CD14-positive monocyte (primary cell): Measurements from ENCODE around the gene TMEM235. TPM values are rescaled to one million over a fixed set of nuclear protein-coding genes. Genes with fewer than 3 reads are reported as not detected.

Source experiments
- DNase-seq, 3 donors: peaks; one replicate each; pipeline ENCODE4 v3.0.0-alpha.2; 2011 to 2022
- H2AFZ ChIP-seq: 2 replicates; pipeline ENCODE4 v1.6.0; 2012; ENCODE audit warnings: mild to moderate bottlenecking, low read depth, low read length, inconsistent platforms; ENCODE audit not compliant: insufficient read depth, poor library complexity, severe bottlenecking
- H3K27ac ChIP-seq, 2 donors: 1 replicate in 1 of 2; 2 replicates in 1 of 2; pipeline ENCODE4 v1.5.1; 2012 to 2013; ENCODE audit warnings: low read length in 2 of 2, control low read depth in 1 of 2, inconsistent platforms in 1 of 2, low read depth in 1 of 2, mild to moderate bottlenecking in 1 of 2
- H3K27me3 ChIP-seq, 2 donors: one replicate each; pipeline versions ENCODE4 v1.6.0 to v1.6.1; 2011 to 2013; ENCODE audit warnings: low read length in 2 of 2; ENCODE audit not compliant: control insufficient read depth in 2 of 2, insufficient read depth in 2 of 2
- H3K36me3 ChIP-seq, 2 donors: replicated peaks in 1 of 2; 1 replicate in 1 of 2; 2 replicates in 1 of 2; pipeline versions ENCODE4 v1.5.1 to v1.6.1; 2012 to 2013; ENCODE audit warnings: low read length in 2 of 2, control low read depth in 1 of 2, inconsistent platforms in 1 of 2, mild to moderate bottlenecking in 1 of 2; ENCODE audit not compliant: insufficient read depth in 2 of 2, control insufficient read depth in 1 of 2
- H3K4me1 ChIP-seq, 2 donors: 1 replicate in 1 of 2; 2 replicates in 1 of 2; pipeline versions ENCODE4 v1.5.1 to v1.6.1; 2012 to 2013; ENCODE audit warnings: low read length in 2 of 2, control low read depth in 1 of 2, inconsistent platforms in 1 of 2, mild to moderate bottlenecking in 1 of 2, moderate library complexity in 1 of 2; ENCODE audit not compliant: insufficient read depth in 2 of 2, control insufficient read depth in 1 of 2
- H3K4me2 ChIP-seq: replicated peaks from 2 replicates; pipeline ENCODE3; 2012; ENCODE audit warnings: low read length, moderate library complexity, mild to moderate bottlenecking; ENCODE audit not compliant: poor library complexity, severe bottlenecking; ENCODE audit errors: extremely low read depth
- H3K4me3 ChIP-seq, 3 experiments: fragments of 200-600 bp in 1 of 3; sonication (generic) in 1 of 3; replicated peaks in 1 of 3; 1 replicate in 2 of 3; 2 replicates in 1 of 3; pipeline ENCODE4 v1.5.1; 2011 to 2013; ENCODE audit warnings: low read length in 3 of 3, mild to moderate bottlenecking in 3 of 3, control low read depth in 2 of 3, low read depth in 2 of 3, inconsistent platforms in 1 of 3, moderate library complexity in 1 of 3
- H3K79me2 ChIP-seq: 2 replicates; pipeline ENCODE4 v1.6.0; 2012; ENCODE audit warnings: mild to moderate bottlenecking, control low read depth, inconsistent platforms, low read length, moderate library complexity; ENCODE audit not compliant: insufficient read depth
- H3K9ac ChIP-seq: 2 replicates; pipeline ENCODE4 v1.6.0; 2017; ENCODE audit warnings: low read length, mild to moderate bottlenecking; ENCODE audit not compliant: insufficient read depth, poor library complexity, severe bottlenecking
- H3K9me3 ChIP-seq, 2 donors: replicated peaks in 1 of 2; 1 replicate in 1 of 2; 2 replicates in 1 of 2; pipeline versions ENCODE4 v1.5.1 to v1.6.1; 2012 to 2013; ENCODE audit warnings: low read length in 2 of 2, control low read depth in 1 of 2; ENCODE audit not compliant: control insufficient read depth in 1 of 2, insufficient read depth in 1 of 2
- H4K20me1 ChIP-seq: 2 replicates; pipeline ENCODE4 v1.6.0; 2012; ENCODE audit warnings: mild to moderate bottlenecking, low read length, control low read depth, moderate library complexity; ENCODE audit not compliant: insufficient read depth
- H3K27ac Mint-ChIP-seq, 7 donors: one replicate each; pipeline ENCODE4 v1.8.0; 2020; ENCODE audit warnings: mild to moderate bottlenecking in 7 of 7, mixed read lengths in 7 of 7, moderate library complexity in 6 of 7, inconsistent platforms in 2 of 7
- H3K27me3 Mint-ChIP-seq, 3 donors: one replicate each; pipeline ENCODE4 v1.8.0; 2021 to 2022; ENCODE audit warnings: low read depth in 3 of 3, mild to moderate bottlenecking in 3 of 3, mixed read lengths in 3 of 3, moderate library complexity in 3 of 3, inconsistent platforms in 1 of 3
- H3K36me3 Mint-ChIP-seq, 2 donors: one replicate each; pipeline ENCODE4 v1.8.0; 2020; ENCODE audit warnings: mixed read lengths in 2 of 2, inconsistent platforms in 1 of 2, mild to moderate bottlenecking in 1 of 2
- H3K4me1 Mint-ChIP-seq: one replicate; pipeline ENCODE4 v1.8.0; 2020; ENCODE audit warnings: mild to moderate bottlenecking, mixed read lengths
- H3K4me3 Mint-ChIP-seq, 2 donors: one replicate each; pipeline ENCODE4 v1.8.0; 2020; ENCODE audit warnings: mild to moderate bottlenecking in 2 of 2, mixed read lengths in 2 of 2, moderate library complexity in 1 of 2
- H3K9me3 Mint-ChIP-seq, 7 donors: one replicate each; pipeline ENCODE4 v1.8.0; 2020 to 2022; ENCODE audit warnings: mixed read lengths in 7 of 7, mild to moderate bottlenecking in 6 of 7, moderate library complexity in 6 of 7, inconsistent platforms in 2 of 7
- WGBS: methylation state at CpG from one replicate; pipeline ENCODE4 v1.1.5; 2013; ENCODE audit warnings: missing lambda C conversion rate; ENCODE audit not compliant: insufficient coverage; 5-methylcytosine and 5-hydroxymethylcytosine counted together
- intact Hi-C, 2 donors: fragments of 100-400 bp; cut with micrococcal nuclease; formaldehyde crosslinking; loops; one replicate each; pipeline versions ENCODE4 v1.15.0 to v1.15.1; 2023
- polyA plus RNA-seq, 3 donors: library from polyadenylated mRNA; depleted of rRNA in 1 of 3; unstranded in 2 of 3; stranded (reverse) in 1 of 3; fragments of 300-500 nt in 2 of 3; fragments of >200 nt in 1 of 3; fragmentation: Illumina TruSeq in 2 of 3; gene quantifications; 1 replicate in 2 of 3; 2 replicates in 1 of 3; pipeline ENCODE4 v1.2.3, GENCODE V29; 2012 to 2021
- TF ChIP-seq, protein P1 (sequence below): fragments of 200-600 bp; IDR thresholded peaks from one replicate; pipeline ENCODE4 v1.8.0; 2022; ENCODE audit warnings: antibody characterized with exemption, mild to moderate bottlenecking

Gene TMEM235
- polyA plus RNA-seq, 3 donors, result not detected

DNA sequence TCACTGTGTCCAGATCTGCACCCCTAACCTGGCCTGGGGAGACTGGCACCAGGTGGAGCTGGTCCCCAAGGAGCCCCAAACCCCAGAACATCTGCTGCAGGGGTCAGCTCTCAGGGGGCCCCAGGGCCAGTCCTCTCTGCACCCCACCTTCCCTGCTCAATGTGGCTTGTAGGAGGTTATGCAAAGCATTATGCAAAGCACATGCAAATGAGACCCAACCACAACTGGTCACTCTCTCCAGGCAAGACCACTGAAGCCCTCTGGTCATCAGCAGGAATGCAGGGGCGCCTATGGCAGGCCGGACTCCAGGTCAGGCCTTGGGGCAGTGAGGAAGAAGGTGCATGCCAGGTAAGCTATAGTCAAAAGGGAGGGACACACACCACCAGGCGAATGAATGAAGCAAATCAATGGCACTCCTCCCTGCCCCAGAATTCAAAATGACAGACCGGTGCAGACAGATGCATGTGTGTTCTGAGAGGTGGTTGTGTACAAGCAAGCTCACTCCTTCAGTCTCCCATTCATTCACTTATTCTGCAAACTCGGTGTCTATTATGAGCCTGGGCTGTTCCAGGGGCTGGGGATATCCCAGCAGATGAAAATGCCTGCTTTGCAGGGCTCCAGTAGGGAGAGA lies 48.0 kb downstream of the TMEM235 start:
- DNase-seq, result no peak
- Histone ChIP-seq H2AFZ (no peak overlapping the region), H3K27me3 (no peaks in the 10 kb centered on the region), H3K9me3 (no peaks in the 10 kb centered on the region), H4K20me1 (no peaks in the 10 kb centered on the region), H3K4me2 (no peak overlapping the region), H3K36me3 (no peaks in the 10 kb centered on the region), H3K9ac (no peak overlapping the region), H3K27ac (no peak overlapping the region), H3K4me1 (peaks cover 19 to 27% of the 10 kb centered on the region in 2 donors), H3K79me2 (no peaks in the 10 kb centered on the region), H3K4me3 (no peak overlapping the region)
- Mint-ChIP-seq H3K27ac (peak overlapping the region in 1 of 7 donors; percentile 74), H3K4me3 (no peak overlapping the region), H3K4me1 (peaks cover 20% of the 10 kb centered on the region), H3K9me3 (peaks cover 0 to 2% (median 0%) of the 10 kb centered on the region in 7 donors), H3K27me3 (peaks cover 3 to 4% (median 4%) of the 10 kb centered on the region in 3 donors), H3K36me3 (no peaks in the 10 kb centered on the region)
- intact Hi-C loops, result no loop called here
- TF ChIP-seq, protein P1, sequence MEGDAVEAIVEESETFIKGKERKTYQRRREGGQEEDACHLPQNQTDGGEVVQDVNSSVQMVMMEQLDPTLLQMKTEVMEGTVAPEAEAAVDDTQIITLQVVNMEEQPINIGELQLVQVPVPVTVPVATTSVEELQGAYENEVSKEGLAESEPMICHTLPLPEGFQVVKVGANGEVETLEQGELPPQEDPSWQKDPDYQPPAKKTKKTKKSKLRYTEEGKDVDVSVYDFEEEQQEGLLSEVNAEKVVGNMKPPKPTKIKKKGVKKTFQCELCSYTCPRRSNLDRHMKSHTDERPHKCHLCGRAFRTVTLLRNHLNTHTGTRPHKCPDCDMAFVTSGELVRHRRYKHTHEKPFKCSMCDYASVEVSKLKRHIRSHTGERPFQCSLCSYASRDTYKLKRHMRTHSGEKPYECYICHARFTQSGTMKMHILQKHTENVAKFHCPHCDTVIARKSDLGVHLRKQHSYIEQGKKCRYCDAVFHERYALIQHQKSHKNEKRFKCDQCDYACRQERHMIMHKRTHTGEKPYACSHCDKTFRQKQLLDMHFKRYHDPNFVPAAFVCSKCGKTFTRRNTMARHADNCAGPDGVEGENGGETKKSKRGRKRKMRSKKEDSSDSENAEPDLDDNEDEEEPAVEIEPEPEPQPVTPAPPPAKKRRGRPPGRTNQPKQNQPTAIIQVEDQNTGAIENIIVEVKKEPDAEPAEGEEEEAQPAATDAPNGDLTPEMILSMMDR, result no peak
- WGBS, result 100% methylated on average over 2 of the region's 5 CpGs

- no peaks in the 10 kb centered on the region for H3K36me3 ChIP-seq
- no peaks in the 10 kb centered on the region for H3K27me3 ChIP-seq
- no peak overlapping the region for H3K9ac ChIP-seq
- WGBS, result 93% methylated on average over 16 of the region's 17 CpGs
- Mint-ChIP-seq H3K4me1 (peaks cover 29% of the 10 kb centered on the region), H3K4me3 (no peak overlapping the region), H3K36me3 (no peaks in the 10 kb centered on the region), H3K27me3 (peaks cover 2 to 3% (median 2%) of the 10 kb centered on the region in 3 donors), H3K27ac (no peak overlapping the region), H3K9me3 (peaks cover 0 to 4% (median 0%) of the 10 kb centered on the region in 7 donors)
- no peaks in the 10 kb centered on the region for H4K20me1 ChIP-seq
- H3K4me2 ChIP-seq, result no peak overlapping the region
- H3K4me3 ChIP-seq, result no peak overlapping the region
- no peak for DNase-seq
- intact Hi-C loops, result no loop called here
- H3K79me2 ChIP-seq, result no peaks in the 10 kb centered on the region
- H3K27ac ChIP-seq, result no peak overlapping the region
- peaks cover 34 to 43% of the 10 kb centered on the region in 2 donors for H3K4me1 ChIP-seq
- TF ChIP-seq, protein P1, result no peak
- H3K9me3 ChIP-seq, result no peaks in the 10 kb centered on the region
- no peak overlapping the region for H2AFZ ChIP-seq
Measured at GRCh38 chr17:78281249-78281845, 49.9 kb downstream of the TMEM235 start.
